T-helper 2 cell treated with Interferon-gamma antibody and Interleukin-4, amounts not matched to agents 100 ng/mL and 5 ng/mL, for 36 hours (primary cell): ENCODE results near the gene MYL4. TPM values are rescaled to one million over a fixed set of nuclear protein-coding genes. Genes with fewer than 3 reads are reported as not detected.
"Not testable (repeated sequence)": the region's sequence is repeated elsewhere in the genome, so short reads cannot be mapped to it uniquely, and the experiment has no call there.

Source experiments
- intact Hi-C: fragments of 100-400 bp; cut with micrococcal nuclease; formaldehyde crosslinking; loops from one replicate; pipeline ENCODE4 v1.15.1; 2023
- total RNA-seq: library from RNA; stranded (reverse); gene quantifications from 2 replicates; pipeline ENCODE4 v1.2.3, GENCODE V29; 2022

Gene MYL4
- total RNA-seq, 1 donor from 2014 or later, result not detected

GRCh38 chr17:47269561-47270280 lies 60.6 kb downstream of the MYL4 start:
- intact Hi-C loops, result not testable (repeated sequence)

- intact Hi-C loops, result no loop called here
Measured at GRCh38 chr17:47270946-47271705, 62.0 kb downstream of the MYL4 start.

GRCh38 chr17:47272491-47272890 lies 63.3 kb downstream of the MYL4 start:
- intact Hi-C loops, result no loop called here

GRCh38 chr17:47273245-47273644 lies 64.1 kb downstream of the MYL4 start:
- intact Hi-C loops, result no loop called here

Other genes starting within 250 kb of the MYL4 start
- gene RPRML, start 230.1 kb upstream of the MYL4 start, total RNA-seq, result not detected in 2 replicates
- gene CDC27, start 20.1 kb upstream of the MYL4 start, total RNA-seq, result 118 and 120 TPM in 2 replicates
- gene ITGB3, start 44.5 kb downstream of the MYL4 start, total RNA-seq, result 1.7 and 1.9 TPM in 2 replicates
- 3.8 and 4.9 TPM in 2 replicates for gene EFCAB13, start 114.6 kb downstream of the MYL4 start, total RNA-seq